Bone marrow (tissue), 2 donors: ENCODE measurements around the gene UBE2J2.
A peak's percentile ranks its signal among the peaks of the same experiment; 100 is the strongest.
"Not testable (repeated sequence)": the region's sequence is repeated elsewhere in the genome, so short reads cannot be mapped to it uniquely, and the experiment has no call there.

ENCODE experiments used
- DNase-seq, 2 donors: peaks; one replicate each; lab custom pipeline; 2025; lab: John Stamatoyannopoulos, UW

Gene UBE2J2

DNA sequence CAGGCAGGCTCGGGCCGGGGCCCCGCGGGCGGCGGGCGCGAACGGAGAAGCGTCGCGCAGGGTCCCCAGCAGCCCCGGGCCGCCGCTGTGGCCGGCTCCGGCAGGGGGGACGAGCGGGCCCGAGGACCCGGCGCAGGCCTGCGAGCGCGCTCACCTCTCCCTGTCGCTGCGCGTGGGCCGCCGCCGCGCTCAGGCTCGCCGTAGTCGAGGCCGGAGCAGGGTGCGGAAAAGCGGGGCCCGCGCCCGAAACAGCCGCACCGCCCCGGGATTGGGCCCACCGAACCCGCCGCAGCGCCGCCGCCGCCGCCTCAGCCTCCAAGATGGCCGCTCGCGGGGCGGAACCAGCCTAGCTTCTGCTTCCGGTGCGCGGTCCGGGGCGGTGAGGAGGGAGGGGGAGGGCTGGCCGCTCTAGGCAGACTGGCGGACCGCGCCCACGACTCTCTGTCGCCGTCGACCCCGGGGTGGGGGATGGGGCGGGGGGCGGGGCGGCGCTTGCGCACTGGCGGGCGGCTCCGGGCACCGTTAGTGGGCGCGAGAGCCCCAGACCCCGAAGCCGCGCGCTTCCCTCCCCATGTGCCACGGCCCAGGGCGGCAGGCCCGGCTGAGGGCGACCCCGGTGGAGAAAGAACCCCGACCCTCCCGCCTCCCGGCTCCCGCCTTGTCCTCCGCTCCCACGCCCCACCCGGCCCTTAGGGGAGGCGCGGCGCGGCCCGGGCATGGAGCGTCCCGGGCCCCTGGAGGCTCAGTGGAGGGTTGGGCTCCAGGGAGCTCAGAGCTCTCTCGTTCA, at the start of gene UBE2J2:
UBE2J2 (minus strand) TSS at position 343 of the 787 bp plus-strand sequence. CDS start 5,862 bp downstream, outside the sequence.
- peak; percentile 68 to 78 for DNase-seq

DNA sequence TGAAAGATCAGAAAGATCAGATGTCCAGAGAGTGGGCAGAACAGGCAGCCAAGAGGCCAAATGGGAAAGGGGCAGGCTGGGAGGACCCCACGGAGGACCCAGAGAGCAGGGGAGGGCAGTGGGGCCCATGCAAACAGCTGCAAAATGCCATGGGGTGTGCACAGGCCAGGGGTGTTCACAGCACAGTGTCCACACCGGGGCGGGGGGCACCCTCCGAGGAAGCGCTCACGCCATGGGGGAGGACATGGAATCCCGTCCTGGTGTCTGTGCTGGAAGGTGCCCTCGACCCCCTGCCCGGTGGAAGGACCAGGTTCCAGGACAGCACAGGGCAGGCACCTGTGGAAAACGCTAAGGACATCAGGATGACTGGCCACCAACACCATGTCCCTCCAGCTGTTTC, 49.3 kb upstream of the UBE2J2 start:
- DNase-seq: no peak

DNA sequence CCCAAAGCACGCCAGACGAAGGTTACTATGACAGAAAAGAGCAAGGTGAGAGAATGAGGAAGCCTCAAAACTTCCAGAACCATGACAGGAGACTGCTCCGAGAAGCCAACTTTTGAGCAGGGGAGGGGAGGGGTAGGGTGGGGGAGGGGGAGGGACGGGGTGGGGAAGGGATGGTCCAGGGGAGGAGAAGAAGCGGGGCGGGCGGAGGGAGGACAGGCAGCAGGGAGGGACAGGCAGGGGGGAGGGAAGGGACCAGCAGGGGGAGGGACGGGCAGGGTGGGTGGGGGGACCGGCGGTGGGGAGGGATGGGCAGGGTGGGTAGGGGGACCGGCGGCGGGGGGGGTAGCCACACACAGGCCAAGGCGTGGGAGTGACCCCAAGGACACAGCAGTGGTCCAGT, 48.8 kb upstream of the UBE2J2 start:
- no peak for DNase-seq

DNA sequence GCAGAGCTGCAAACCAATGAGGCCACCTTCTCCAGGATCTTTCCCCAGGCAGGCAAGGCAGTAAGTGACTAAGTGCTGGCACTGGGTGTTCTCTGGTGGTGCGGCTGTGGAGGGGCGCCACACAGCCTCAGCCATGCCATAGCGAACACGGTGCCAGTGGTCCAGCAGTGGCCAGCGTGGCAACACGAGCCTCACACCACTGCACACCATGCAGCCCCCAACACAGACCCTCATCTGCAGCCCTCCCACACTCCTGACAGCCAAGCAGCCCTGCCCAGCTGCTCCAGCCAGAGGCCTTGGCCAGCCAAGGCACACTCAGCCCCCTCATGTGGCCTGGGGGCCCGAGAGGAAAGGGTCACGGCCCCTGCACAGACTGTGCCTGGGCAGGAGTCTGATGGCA, 47.8 kb upstream of the UBE2J2 start:
- no peak for DNase-seq

DNA sequence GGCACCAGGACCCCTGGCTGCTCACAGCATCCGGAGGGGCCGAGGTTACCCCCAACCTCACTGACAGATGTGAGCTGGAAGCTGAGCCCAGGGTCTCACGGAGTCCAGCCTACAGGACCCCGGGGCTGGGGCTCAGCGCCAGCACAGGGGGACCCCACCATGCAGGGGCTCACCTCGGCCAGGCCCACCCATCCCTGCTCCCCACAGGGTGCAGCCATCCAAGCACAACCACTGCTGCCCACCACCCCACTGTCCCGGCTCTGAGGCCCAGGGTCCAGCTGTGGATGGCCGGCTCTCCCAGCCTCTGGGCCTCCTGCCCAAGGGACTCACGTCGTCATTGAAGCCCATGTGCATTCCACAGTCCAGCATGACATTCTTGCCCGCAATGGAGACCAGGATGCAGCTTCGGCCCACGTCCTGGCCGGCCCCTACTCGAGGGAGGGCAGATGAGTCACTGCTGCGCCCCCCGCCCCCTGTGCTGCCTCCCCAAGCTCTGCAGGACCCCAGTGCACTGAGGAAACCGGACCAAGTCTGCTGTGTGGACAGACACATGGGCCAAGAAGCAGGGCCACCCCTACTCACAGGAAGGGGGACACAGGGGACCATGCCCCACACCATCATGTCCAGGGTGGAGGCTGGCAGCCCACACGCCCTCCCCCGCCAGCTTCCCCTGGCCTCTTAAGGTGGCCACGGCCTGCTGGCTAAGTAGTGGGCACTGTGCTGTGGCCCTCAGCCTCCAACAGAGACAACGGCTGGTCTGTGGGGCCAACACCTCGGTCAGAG, 47.2 kb upstream of the UBE2J2 start:
- no peak for DNase-seq

DNA sequence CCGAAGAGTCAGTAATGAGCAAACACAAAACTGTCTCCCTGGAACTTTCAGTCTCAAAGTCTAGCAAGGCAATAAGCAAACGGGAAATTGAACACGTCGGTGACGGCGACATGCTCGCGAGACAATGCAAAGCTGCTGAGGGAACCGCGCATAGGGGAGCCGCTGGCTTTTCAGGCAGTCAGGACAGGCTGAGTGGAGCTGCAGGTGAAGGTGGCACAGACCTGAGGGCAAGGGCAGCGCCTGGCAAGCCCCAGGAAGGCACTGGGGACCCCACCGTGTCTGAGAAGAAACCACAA, 45.9 kb upstream of the UBE2J2 start:
- no peak for DNase-seq

DNA sequence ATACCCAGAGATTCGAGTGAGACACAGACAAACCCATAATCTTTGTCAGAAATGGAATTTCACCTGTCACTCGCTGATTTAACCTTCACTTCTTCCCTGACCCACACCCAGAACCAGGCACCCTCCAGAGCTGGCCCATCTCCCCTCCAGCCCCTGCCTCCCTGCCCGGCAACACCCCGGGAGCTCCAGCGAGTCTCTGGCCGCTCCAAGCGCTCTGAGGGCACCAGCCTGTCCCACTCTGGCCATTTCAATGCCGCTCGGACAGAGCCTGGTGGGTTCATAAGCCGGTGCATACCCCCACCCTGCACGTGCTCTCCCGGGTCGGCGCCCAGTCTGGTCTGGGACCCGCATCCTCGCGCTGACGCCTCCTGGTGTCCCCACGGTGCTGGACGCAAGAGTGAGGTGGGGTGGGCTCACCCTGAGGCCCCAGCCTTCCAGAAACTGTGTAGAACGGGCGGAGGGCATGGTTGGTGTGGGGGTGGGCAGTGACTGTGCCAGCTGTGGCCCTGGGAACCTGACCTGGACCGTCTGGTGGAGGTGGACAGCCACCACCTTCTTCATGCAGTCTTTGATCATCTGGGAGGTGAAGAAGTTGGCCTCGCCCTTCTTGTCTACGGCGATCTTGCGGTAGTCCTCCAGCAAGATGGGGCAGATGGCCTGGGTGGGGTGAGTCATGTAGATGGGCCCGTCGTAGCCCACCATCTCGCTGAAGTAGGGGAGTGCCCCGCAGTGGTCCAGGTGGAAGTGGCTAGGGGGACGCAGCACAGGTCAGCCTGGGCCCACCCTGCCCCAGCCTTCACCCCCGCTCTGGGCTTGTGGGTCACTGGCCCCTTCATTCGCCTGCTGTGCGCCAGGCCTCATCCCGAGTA, 45.4 kb upstream of the UBE2J2 start:
- no peak for DNase-seq

DNA sequence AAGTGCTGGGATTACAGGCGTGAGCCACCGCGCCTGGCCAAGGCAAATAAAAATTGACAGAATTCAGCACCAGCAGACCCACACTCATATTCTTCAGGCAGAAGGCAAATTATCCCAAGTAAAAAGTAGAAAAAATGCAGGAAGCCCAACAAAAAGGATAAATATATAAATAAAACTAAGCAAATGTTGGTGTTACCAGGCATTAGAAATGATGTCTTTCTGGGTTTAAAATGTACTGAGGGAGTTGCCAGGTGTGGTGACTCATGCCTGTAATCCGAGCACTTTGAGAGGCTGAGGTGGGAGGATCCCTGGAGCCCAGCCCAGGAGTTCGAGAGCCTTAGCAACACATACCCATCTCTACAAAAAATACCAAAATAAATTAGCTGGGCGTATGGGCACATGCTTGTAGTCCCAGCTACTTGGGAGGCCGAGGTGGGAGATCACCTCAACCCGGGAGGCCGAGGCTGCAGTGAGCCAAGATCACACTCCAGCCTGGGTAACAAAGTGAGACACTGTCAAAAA, 44.5 kb upstream of the UBE2J2 start:
- no peak for DNase-seq

DNA sequence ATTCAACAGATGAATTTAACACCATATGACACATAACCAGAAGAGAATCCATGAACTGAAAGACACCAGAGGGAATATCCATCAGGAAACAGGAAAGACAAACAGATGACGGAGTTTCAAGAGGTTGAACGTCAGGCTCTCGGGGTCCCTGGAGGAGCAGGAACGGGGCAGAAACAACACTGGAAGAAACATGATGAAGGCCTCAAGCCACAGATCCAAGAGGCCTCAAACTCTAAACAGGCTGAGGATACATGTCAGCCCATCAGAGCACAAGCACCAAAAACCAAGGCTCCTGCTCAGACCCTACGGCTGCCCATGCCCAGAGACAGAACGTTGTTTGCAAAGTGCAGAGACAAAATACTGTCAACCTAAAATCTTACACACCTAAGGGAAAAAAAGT, 43.8 kb upstream of the UBE2J2 start:
- no peak for DNase-seq

DNA sequence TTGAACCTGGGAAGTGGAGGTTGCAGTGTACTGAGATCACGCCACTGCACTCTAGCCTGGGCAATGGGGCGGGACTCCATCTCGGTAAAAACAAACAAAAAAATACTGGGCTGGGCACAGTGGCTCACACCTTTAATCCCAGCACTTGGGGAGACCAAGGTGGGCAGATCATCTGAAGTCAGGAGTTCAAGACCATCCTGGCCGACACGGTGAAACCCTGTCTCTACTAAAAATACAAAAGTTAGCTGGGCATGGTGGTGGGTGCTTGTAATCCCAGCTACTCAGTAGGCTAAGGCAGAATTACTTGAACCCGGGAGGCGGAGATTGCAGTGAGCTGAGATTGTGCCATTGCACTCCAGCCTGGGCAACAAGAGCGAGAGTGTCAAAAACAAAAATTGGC, 42.5 kb upstream of the UBE2J2 start:
- DNase-seq: not testable (repeated sequence)

DNA sequence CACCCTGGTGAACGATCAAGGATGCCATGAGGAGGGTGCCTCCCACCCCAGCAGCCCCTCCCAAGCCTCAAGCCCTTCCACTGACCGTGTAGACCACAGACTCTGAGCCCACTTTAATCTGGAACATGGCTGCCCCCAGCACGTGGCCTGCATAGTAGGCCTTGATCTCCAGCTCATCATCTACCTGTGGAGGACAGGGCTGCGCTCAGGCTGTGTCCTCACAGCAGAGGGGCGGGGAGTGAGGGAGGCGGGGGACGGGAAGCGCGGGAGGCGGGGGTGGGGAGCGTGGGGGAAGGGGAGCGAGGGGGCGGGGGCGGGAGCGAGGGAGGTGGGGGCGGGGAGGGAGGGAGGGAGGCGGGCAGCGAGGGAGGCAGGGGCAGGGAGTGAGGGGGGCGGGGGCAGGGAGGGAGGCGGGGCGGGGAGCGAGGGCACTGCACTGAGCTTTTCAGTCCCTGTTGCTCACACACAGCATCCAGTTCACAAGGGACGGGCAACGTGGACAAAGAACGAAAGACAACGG, 41.8 kb upstream of the UBE2J2 start:
- no peak for DNase-seq

DNA sequence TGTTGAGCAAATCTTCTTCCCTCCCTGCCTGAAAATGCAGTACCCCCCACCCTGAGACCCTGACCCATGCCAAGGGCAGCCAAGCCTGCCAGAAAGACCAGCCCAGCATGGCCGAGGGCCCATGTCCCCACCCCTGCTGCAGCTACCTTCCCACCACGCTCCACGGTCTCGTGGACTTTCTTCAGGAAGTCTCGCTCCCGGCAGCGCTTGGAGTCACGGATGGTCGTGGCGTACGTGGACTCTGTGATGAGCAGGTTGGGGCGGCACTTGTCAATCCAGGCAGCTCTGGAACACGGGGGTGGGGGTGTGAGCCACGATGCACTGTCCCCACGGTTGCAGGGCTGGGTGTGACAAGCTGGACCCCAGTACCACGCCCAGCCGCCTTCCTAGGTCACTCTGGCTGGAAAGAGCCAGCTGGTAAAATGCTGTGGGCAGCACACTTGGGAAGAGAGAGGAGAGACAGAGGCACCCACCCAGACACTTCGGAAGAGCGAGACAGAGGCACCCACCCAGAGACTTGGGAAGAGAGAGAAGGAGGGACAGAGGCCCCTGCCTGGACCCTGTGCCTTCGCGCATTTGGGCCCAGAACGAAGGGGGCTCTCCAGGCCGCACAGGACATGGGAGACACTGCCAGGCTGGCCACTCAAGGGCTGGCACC, 41.2 kb upstream of the UBE2J2 start:
- no peak for DNase-seq

DNA sequence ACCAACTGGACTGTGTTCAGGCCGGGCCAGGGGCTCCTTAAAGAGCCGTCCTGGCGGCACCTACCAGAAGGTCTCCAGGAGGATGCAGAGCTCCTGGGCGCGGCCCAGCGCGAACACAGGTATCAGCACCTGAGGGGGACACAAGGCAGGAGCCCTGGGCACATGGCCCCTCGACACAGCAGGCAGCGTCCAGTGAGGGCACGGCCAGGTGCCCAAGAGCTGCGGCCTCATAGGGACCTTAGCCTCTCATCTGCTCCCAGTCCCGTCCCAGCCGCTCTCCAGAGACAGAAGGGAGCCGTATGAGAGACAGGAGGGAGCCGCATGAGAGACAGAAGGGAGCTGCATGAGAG, 40.6 kb upstream of the UBE2J2 start:
- no peak for DNase-seq

DNA sequence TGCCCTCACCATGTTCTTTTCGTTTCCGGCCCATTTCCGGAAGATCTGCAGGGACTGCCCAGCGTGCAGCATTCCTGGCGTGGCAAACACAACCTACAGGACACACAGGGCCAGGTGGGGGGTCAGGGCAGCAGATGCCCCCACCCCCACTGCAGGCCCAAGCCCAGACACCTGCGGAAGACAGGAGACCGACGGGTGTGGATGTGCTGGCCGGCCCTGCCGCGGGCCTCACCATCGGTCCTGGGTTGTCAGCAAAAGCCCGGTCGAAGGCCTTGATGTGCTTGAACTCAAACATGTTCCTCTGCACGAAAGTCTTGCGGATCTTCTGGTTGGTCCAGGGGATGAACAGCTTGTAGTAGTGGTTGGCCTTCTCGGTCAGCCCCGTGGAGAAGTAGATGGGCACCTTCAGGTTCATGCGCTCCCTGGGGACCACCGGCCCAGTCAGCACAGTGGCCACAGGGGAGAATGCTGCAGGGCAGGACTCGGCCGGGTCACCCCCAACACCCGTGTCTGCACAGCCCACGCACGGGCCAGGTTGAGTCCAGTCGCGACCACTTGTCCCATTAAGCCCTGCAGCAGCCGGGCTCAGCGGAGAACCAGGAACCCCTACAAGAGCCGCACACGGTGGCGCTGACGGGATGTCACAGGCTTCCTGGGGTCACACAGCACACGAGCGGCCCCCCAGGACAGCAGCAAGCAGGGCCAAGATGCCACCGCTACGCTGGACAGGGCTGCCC, 40.0 kb upstream of the UBE2J2 start:
- DNase-seq: no peak

DNA sequence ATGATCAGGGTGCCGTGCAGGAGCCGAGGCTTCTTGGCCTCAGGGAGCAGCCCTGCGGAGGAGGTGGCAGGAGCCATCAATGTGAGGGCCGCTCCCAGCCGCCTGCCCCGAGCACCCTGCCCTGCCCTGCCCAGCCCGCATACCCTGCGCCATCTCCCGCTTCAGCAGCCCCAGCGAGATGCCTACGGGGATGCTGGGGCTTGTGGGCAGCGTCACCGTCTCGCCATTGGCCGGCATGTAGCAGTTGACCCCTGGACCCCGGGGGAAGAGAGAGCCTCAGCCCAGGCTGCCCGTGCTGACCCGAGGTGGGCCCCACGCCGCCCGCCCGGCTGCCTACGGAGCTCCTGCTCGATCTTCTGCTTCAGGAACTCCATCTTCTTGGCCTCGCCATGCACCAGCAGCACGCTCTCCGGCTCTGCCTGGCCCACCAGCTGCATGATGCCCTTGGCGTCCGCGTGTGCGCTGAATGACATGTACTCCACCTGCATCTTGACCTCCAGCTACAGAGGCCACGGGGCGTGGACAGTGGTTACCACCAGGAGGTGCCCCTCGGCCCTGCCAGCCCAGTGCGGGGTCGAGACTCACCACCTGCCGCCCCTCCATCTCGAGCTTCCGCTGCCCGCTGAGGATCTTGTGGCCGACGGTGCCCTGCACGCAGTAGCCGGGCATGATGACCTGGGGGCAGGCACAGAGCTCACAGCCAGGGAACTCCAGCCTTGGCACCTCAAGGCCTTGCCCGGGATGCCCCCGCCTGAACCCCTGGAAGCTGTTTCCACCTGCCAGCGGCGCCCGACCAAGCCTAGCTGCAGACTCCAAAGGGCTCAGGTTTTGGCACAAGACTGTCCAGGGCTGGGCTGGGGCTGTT, 39.0 kb upstream of the UBE2J2 start:
- no peak for DNase-seq

DNA sequence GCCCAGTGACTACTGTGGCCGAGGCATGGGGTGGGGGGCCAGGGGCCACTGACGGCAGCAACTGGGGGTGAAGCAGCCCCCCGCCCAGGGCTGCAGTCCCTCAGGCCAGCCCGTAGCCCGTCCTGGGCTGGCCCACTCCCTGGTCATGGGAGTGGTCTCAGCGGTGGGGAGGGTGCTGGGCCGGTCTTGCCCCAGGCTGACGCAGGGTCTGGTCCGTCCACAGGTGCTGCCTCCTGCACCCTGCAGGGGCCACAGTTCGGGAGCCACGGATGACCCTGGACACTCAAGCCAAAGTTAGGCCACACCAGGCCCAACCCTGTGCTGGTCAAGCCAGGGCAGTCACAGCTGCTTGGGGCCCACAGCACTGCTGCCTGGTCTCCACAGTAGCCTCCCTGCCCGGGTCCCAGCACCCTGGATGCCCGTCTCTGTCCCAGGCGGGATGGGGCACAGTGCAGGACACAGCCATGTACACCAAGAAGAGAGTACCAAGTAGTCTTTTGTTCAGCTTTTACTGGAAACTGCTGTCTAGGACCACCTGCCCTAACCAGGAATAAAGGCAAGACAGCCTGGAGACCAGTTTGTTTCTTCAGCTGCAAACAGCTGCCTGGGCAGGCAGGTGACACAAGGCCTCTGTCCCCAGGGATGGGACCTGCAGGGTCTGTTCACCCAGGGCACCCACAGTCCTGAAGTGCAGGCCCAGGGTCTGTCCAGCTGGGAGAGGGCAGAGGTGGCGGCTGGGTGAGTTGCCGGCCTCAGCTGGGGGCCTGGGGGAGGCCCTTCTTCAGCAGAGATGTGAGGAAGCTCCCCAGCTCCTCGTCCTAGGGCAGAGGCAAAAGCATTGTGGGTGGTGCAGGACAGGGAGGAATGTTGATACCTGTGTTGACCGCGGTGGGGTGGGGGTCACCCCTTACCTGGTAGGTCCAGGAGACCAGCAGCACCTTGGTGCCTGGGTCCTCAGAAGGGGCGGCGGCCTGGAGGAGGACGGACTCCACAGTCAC, 37.8 kb upstream of the UBE2J2 start:
- DNase-seq: no peak

DNA sequence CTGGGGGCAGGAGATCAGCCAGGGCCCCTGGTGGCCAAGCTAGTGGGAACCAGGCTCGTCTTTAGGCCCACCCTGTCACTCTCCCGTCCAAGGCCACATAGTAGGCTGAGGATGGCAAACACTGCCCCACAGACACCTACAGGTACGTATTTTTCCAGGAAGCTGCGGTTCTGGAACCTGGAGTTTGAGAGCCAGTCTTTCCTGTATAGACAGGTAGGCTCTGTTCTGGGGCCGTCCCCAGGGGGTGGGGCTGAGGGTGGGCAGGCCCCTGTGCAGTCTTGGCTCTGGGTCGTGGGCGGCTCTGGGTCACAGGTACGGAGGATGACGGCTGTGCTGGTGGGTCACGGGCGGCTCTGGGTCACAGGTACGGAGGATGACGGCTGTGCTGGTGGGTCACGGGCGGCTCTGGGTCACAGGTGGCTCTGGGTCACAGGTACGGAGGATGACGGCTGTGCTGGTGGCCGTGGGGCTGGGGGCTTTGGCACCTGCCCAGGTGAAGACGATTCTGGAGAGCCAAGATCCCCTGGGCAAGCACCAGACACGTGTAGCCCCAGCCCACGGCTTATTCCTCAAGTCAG, 36.9 kb upstream of the UBE2J2 start:
- DNase-seq: no peak

DNA sequence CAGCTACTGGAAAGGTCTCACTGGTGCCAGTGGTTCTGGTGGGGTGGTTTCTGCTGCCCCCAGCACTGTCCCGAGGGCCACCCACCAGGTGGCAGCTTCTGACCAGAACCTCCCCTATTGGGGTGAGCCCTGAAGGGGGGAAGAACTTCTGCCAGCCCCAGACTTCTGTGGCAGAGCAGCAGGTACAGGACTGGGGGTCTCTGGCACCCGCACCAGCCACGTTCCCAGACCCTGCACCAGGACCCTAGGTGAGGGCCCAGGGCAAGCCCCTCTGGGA, 36.4 kb upstream of the UBE2J2 start:
- no peak for DNase-seq
